ENCODE measurements around the gene COL1A1.

COL1A1 gene

GRCh38 chr17:50199803-50200456 lies 1.5 kb downstream of the COL1A1 start:
- peak; percentile 45 to 54 for DNase-seq

GRCh38 chr17:50199211-50199802 lies 2.1 kb downstream of the COL1A1 start:
- no peak for DNase-seq

DNA sequence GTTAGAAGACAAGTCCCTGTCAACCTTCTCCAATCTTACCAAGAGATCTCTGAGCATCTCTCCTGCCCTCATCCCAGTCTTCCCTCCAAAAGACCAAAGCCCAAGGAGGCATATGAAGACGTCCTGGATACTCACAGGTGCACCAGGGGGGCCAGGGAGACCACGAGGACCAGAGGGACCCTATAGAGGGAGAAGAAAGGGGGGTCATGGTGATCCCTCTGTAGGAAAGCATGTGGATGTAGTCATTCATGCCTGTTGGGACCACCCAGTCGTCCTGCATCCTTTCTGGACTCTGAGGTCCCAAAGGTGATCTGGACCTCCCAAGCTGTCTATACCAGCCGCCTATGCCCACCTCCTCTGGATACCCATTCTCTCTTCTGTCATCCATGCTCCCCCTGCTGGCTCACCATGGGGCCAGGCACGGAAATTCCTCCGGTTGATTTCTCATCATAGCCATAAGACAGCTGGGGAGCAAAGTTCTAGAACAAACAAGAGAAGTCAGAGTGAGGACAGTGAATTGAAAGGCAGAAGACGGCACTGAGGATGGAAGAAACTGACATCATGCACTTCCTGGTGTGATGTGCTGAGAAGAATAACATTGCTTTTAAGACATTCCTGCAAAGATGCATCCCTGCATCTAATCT lies 3.3 kb downstream of the COL1A1 start:
- peak; percentile 54 to 59 for DNase-seq

DNA sequence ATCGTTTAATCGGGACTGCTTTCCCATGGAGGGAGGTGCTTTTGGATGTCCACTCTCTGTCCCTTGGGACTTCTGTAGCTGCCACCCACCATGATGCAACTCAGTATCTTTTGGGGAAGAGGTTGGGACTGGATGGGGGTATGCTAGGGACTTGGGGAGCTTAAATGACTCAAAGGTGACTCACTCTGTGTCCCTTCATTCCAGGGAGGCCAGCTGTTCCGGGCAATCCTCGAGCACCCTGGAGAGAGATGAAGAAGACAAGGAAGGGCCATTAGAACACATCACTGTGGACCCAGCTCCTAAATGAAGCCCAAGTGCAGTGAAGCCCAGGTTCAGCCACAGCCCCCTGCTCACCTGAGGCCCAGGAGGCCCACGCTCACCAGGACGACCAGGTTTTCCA lies 4.6 kb downstream of the COL1A1 start:
- DNase-seq, result no peak

DNA sequence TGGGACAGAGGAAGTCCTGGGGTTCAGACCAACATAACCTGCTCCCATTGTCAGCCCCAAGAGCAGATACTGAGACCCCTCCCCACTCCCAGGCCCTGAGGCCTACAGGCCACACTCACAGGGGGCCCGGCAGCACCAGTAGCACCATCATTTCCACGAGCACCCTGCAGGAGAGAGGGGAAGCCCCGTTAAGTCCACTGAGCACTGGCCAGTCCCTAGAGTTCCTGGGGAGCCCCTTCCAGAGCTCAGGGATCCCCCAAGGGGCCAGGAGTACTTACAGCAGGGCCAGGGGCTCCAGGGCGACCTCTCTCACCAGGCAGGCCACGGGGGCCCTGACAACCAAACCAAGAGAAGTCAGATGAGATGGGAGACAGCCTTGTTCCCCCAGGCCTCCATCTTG lies 5.4 kb downstream of the COL1A1 start:
- DNase-seq, result no peak

- DNase-seq, result no peak
These were observed 6.2 kb downstream of the COL1A1 start for GRCh38 chr17:50194934-50195865.

- no peak for DNase-seq
These were observed 7.1 kb downstream of the COL1A1 start for GRCh38 chr17:50194140-50194933.

GRCh38 chr17:50192618-50193291 lies 8.7 kb downstream of the COL1A1 start:
- no peak for DNase-seq

GRCh38 chr17:50192144-50192617 lies 9.2 kb downstream of the COL1A1 start:
- DNase-seq, result no peak

DNA sequence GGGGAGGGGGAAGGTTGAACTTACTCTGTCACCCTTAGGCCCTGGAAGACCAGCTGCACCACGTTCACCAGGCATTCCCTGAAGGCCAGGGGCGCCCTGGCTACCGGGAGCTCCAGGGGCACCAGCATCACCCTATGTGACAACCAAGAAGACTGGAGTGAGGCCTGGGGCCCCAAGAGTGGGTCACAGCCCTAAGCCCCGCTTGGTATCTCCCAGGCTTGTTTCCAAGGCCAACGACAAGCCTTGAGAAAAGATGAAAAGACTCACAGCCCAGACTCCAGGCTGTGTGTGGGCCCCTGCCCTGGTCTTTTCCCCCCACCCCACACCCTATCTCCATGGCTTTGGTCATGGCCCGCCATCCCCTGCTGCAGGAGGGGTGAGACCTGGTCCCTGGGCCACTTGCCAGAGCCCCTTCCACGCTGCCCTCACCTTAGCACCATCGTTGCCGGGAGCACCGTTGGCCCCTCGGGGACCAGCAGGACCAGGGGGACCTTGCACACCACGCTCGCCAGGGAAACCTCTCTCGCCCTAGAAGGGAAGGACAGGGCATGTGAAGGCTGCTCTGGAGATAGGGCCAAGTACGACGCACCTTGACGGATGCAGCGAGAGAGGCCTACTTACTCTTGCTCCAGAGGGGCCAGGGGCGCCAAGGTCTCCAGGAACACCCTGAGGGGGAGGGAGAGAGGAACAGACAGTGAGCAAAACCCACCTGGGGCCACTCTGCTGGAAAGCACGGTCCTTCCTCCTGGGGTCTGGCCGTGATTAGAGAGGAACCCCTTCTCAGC lies 9.9 kb downstream of the COL1A1 start:
- DNase-seq, result no peak

- DNase-seq, result no peak
These were observed 10.7 kb downstream of the COL1A1 start for GRCh38 chr17:50190603-50191358.

- DNase-seq, result no peak
These were observed 11.2 kb downstream of the COL1A1 start for GRCh38 chr17:50190293-50190602.

DNA sequence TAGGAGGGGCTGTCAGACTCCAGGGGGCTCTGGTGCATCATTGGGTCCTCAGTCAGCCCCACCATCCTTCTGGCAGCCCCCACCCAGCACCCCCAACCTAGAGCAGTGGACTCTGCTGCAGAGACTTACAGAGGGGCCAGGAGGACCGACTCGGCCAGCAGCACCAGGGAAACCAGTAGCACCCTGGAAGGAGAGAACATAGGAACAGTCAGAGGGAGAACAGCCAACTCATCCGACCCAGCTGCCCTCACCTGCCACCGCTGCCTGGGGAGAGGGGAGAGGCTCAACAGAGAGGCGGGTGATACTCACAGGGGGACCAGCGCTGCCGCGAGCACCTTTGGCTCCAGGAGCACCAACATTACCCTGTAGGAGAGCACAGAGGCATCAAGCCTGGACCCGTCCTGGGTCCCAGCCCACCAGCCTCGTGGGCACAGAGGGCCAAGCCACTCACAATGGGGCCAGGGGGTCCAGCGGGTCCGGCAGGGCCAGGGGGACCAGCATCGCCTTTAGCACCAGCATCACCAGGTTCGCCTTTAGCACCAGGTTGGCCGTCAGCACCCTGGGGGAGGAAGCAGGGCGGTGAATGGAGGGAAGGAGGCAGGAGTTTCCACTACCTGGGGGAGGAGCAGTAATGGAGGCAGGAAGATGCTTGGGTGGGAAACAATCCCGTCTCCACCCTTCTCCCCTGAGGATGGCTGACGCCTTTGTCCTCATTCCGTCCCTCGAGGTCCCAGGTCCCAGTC lies 11.7 kb downstream of the COL1A1 start:
- no peak for DNase-seq

DNA sequence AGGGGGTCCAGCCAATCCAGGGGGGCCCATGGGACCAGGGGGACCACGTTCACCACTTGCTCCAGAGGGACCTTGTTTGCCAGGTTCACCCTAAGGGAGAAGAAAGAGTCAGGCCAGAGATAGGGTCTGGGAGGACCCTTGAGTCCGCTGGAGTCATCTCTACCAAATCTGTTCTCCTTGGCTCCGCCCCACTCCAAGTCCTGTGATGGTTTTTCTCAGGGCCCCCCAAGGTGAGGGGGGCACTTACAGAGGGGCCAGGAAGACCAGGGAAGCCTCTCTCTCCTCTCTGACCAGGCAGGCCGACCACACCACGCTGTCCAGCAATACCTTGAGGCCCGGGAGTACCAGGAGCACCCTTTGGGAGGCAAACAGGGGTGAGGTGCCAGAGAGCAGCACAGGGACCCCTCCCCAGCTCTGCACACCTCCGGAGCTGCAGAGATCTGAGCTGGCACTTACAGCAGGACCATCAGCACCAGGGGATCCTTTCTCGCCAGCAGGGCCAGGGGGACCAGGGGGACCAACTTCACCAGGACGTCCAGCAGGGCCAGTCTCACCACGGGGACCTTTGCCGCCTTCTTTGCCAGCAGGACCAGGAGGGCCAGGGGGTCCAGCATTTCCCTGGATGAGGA lies 12.4 kb downstream of the COL1A1 start:
- DNase-seq, result no peak

GRCh38 chr17:50188531-50188920 lies 12.9 kb downstream of the COL1A1 start:
- DNase-seq, result no peak

DNA sequence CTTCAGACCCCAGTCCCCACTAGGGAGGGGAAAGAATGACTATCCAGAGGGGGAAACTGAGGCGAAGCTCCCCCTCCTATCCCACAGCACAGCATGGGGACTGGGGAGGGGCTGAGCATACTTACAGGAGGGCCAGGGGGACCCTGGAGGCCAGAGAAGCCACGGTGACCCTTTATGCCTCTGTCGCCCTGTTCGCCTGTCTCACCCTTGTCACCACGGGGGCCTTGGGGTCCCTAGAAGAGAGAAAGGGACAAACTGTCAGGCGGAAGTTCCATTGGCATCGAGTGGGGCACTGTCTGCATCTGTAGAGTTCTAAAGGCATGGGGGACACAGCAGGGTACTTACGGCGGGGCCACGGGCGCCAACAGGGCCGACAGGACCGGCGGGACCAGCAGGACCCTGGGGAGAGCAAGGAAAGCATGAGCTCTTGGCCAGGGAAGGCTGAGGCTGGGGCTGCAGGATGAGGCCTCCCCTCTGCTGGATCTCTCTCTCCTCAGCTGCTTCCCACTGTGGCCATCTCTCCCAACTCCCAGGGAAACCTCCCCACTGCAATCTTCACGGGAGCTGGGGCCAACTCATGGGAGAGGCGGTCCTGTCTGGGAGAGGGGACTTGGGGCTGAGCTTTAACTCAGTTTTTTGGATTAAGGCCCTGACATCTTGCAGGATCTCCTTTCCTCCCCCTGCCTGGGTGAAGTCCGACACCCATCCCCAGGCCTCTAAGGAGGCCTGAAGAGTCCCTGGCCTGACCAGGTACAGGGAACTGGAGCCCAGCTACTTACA lies 13.5 kb downstream of the COL1A1 start:
- no peak for DNase-seq

GRCh38 chr17:50187394-50187725 lies 14.1 kb downstream of the COL1A1 start:
- no peak for DNase-seq

DNA sequence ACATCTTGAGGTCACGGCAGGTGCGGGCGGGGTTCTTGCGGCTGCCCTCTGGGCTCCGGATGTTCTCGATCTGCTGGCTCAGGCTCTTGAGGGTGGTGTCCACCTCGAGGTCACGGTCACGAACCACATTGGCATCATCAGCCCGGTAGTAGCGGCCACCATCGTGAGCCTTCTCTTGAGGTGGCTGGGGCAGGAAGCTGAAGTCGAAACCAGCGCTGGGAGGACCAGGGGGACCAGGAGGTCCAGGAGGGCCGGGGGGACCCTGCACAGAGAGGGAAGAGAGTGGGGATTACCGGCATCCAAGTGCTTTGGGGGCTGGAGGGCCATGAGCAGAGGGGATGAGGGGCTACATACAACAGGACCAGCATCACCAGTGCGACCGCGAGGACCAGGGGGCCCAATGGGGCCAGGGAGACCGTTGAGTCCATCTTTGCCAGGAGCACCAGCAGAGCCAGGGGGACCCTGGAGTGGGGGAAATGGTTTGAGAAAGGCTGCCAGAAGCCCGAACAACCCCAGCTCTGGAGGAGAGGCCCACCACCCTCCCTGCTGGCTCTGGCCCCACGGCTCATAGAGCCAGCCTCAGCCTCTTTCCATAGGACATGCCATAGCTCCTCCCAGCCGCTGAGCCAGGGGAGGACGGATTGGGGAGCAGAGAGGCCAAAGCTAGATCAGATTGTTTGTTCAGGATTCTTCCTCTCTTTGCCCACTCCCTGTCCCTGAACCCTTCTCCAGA lies 14.6 kb downstream of the COL1A1 start:
- no peak for DNase-seq
